Measurements from ENCODE around the gene ADIPOR1. TPM values are rescaled to one million over a fixed set of nuclear protein-coding genes. Genes with fewer than 3 reads are reported as not detected.

The ADIPOR1 gene
- total and polyA plus RNA-seq, 8 donors = 63.2 to 138 (median 67.1) TPM

DNA sequence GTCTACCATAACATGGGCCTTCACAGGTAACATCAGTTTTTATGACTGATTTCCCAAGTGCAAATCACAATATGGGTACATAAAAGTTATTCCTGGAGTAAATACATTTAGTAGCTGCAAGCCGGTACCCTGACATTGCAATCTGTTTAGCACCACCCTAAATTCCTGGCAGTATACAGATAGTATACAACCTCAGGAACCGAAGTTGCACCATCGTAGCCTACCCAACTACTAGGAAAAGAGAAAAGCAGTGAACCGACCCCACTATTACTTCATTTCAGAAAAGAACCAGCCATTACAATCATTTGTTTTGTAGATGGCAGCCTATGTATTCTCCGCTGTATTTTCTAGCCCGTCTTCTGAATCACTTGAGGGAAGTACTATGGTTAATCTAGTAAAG, 1.1 kb downstream of the ADIPOR1 start:
- intact Hi-C loops (cut with DNase I) = no loop called here
- Histone ChIP-seq H3K27ac (no peak overlapping the region), H3K4me1 (peaks cover 28 to 62% of the 10 kb centered on the region in 2 donors), H3K36me3 (peaks cover 0 to 12% of the 10 kb centered on the region in 2 donors), H3K9me3 (no peaks in the 10 kb centered on the region), H3K27me3 (no peaks in the 10 kb centered on the region), H3K4me3 (peak overlapping the region; percentile 96 to 99)
- TF ChIP-seq, protein P1, sequence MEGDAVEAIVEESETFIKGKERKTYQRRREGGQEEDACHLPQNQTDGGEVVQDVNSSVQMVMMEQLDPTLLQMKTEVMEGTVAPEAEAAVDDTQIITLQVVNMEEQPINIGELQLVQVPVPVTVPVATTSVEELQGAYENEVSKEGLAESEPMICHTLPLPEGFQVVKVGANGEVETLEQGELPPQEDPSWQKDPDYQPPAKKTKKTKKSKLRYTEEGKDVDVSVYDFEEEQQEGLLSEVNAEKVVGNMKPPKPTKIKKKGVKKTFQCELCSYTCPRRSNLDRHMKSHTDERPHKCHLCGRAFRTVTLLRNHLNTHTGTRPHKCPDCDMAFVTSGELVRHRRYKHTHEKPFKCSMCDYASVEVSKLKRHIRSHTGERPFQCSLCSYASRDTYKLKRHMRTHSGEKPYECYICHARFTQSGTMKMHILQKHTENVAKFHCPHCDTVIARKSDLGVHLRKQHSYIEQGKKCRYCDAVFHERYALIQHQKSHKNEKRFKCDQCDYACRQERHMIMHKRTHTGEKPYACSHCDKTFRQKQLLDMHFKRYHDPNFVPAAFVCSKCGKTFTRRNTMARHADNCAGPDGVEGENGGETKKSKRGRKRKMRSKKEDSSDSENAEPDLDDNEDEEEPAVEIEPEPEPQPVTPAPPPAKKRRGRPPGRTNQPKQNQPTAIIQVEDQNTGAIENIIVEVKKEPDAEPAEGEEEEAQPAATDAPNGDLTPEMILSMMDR (IDR thresholded peaks at IDR 0.05) = no peak
- DNase-seq (no peak), ATAC-seq (no peak)

DNA sequence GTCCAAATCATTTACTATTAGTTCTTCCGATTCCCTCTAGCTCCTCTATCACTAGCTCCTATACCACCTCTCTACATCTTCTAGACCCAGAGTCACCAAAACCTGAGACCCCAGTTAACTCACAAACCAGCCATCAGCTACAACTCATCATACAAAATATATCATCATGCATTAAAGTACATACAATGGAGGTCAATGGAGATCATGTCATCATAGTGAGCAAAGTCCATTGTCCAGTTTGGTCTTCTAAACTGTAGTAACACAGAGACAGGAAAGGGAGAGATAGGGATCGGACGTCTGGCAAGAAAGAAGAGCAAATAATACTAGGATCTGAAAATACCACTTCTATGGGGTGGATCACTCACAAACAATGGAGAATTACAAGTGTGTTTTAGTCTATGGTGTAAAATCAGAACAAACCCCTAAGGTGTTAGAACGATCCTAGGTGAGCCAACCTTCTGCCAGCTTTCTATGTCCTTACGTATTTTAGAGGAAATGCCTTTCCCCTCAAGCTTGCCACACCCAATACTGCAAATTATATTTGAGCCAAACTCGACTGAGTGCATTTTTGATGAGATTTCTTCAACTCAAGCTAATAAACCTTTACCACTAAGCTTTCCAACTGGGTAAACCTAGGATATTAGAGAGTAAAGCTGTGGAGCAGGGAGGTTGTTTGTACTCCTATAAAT, 3.9 kb downstream of the ADIPOR1 start:
- Histone ChIP-seq H3K36me3 (peaks cover 0 to 16% of the 10 kb centered on the region in 2 donors), H3K27me3 (no peaks in the 10 kb centered on the region), H3K4me3 (no peak overlapping the region), H3K27ac (peak overlapping the region; percentile 75 to 93), H3K4me1 (peaks cover 30 to 72% of the 10 kb centered on the region in 2 donors), H3K9me3 (no peaks in the 10 kb centered on the region)
- DNase-seq (no peak), ATAC-seq (peak; percentile 20)
- TF ChIP-seq, protein P1 (IDR thresholded peaks at IDR 0.05) = no peak
- intact Hi-C loops (cut with DNase I) = no loop called here

- ATAC-seq = no peak
- peaks cover 24 to 66% of the 10 kb centered on the region in 2 donors for H3K4me1 ChIP-seq
- intact Hi-C loops (cut with DNase I) = no loop called here
- no peaks in the 10 kb centered on the region for H3K9me3 ChIP-seq
- H3K27ac ChIP-seq = peak overlapping the region; percentile 75 to 93
- DNase-seq = no peak
- H3K36me3 ChIP-seq = peaks cover 0 to 24% of the 10 kb centered on the region in 2 donors
- no peaks in the 10 kb centered on the region for H3K27me3 ChIP-seq
- H3K4me3 ChIP-seq = no peak overlapping the region
- TF ChIP-seq, protein P1 (IDR thresholded peaks at IDR 0.05) = no peak
These were observed 4.7 kb downstream of the ADIPOR1 start for GRCh38 chr1:202953392-202953791.

- ATAC-seq (peak; percentile 71), DNase-seq (peak in 1 of 4 donors; percentile 84)
- Histone ChIP-seq H3K27ac (peak overlapping the region; percentile 75 to 93), H3K4me1 (peaks cover 24 to 66% of the 10 kb centered on the region in 2 donors), H3K27me3 (no peaks in the 10 kb centered on the region), H3K4me3 (no peak overlapping the region), H3K36me3 (peaks cover 0 to 30% of the 10 kb centered on the region in 2 donors), H3K9me3 (no peaks in the 10 kb centered on the region)
- TF ChIP-seq, protein P1 (IDR thresholded peaks at IDR 0.05) = no peak
- intact Hi-C loops (cut with DNase I) = no loop called here
These were observed 5.3 kb downstream of the ADIPOR1 start for GRCh38 chr1:202952818-202953217.

DNA sequence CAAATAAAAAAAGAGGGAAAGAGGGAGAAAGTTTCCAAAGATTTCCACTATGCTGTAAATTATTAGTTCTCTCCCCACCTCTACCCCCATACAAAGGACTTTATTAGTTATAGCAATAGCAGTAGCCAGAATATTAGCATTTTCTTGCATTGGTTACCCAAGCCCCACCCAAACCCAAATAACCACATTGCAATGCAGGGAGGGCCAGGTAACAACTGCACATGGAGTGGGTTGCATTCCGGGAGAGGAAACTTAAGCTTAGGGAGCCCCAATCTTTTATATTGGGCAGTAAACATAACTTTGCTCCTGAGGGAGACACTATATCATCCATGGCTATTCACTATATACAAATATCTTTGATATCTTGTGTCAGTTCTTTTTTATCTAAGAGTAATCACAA, 6.0 kb downstream of the ADIPOR1 start:
- Histone ChIP-seq H3K27me3 (no peaks in the 10 kb centered on the region), H3K9me3 (no peaks in the 10 kb centered on the region), H3K4me3 (no peak overlapping the region), H3K36me3 (peaks cover 0 to 37% of the 10 kb centered on the region in 2 donors), H3K27ac (peak overlapping the region; percentile 72 to 93), H3K4me1 (peaks cover 24 to 62% of the 10 kb centered on the region in 2 donors)
- intact Hi-C loops (cut with DNase I) = no loop called here
- no peak for DNase-seq
- TF ChIP-seq, protein P1 (IDR thresholded peaks at IDR 0.05) = no peak
- ATAC-seq = peak; percentile 28

Measured in left lung (tissue), 10 donors.